IMR-90 (cell line): ENCODE data around the gene DEFB114. TPM values are rescaled to one million over a fixed set of nuclear protein-coding genes. Genes with fewer than 3 reads are reported as not detected.

Experiments used
- ATAC-seq: fragments of 200-7000 bp; cut with Tn5 transposase; 2 replicates; pipeline ENCODE4 v1.9.1; 2020; ENCODE audit warnings: low read depth, mild to moderate bottlenecking, moderate library complexity
- BruUV-seq: library from RNA; stranded (reverse); fragments of 400-500 nt; replicated peaks from 2 replicates; lab custom pipeline; 2021; lab: Mats Ljungman, UMichigan
- CTCF ChIA-PET: fragments of 300-600 bp; formaldehyde crosslinking; extraction: SDS; loops from one replicate; lab custom pipeline; 2021; ENCODE audit warnings: antibody characterized with exemption; lab: Yijun Ruan, JAX
- POLR2A ChIA-PET: fragments of 300-600 bp; sonication (Branson Sonifier 250); formaldehyde crosslinking; loops from one replicate; lab custom pipeline; 2022; ENCODE audit warnings: antibody characterized with exemption; ENCODE audit not compliant: unreplicated experiment; lab: Charles Lee
- DNase-seq: peaks from one replicate; pipeline ENCODE4 v3.0.0; 2013
- H2AFZ ChIP-seq: replicated peaks from 2 replicates; pipeline ENCODE3; 2013; ENCODE audit warnings: low read length, mild to moderate bottlenecking; ENCODE audit not compliant: poor library complexity
- H2AK5ac ChIP-seq: 2 replicates; pipeline ENCODE4 v1.6.1; 2013; ENCODE audit warnings: low read depth, low read length, inconsistent platforms
- H2AK9ac ChIP-seq: replicated peaks from 2 replicates; pipeline ENCODE3; 2013; ENCODE audit warnings: mild to moderate bottlenecking, low read depth, low read length, moderate library complexity; ENCODE audit not compliant: poor library complexity
- H2BK120ac ChIP-seq: 2 replicates; pipeline ENCODE4 v1.6.1; 2013; ENCODE audit warnings: low read depth, low read length, inconsistent platforms
- H2BK15ac ChIP-seq: 3 replicates; pipeline ENCODE4 v1.6.1; 2013; ENCODE audit warnings: low read depth, low read length, inconsistent platforms
- H2BK20ac ChIP-seq: 2 replicates; pipeline ENCODE4 v1.6.1; 2013; ENCODE audit warnings: low read depth, mild to moderate bottlenecking, inconsistent platforms, low read length, moderate library complexity
- H2BK5ac ChIP-seq: 2 replicates; pipeline ENCODE4 v1.6.1; 2013; ENCODE audit warnings: mild to moderate bottlenecking, low read depth, low read length, inconsistent platforms; ENCODE audit not compliant: poor library complexity, severe bottlenecking
- H3K14ac ChIP-seq: replicated peaks from 2 replicates; pipeline ENCODE4 v1.6.1; 2013; ENCODE audit warnings: low read depth, low read length, inconsistent platforms
- H3K18ac ChIP-seq: 2 replicates; pipeline ENCODE4 v1.6.1; 2013; ENCODE audit warnings: low read depth, low read length, control low read depth
- H3K23ac ChIP-seq: 2 replicates; pipeline ENCODE4 v1.6.1; 2013; ENCODE audit warnings: low read depth, low read length, inconsistent platforms
- H3K27ac ChIP-seq: 2 replicates; pipeline ENCODE4 v1.5.1; 2013; ENCODE audit warnings: mild to moderate bottlenecking, control low read depth, low read length; ENCODE audit not compliant: insufficient read depth
- H3K27me3 ChIP-seq: 2 replicates; pipeline ENCODE4 v1.6.1; 2013; ENCODE audit warnings: low read length; ENCODE audit not compliant: control insufficient read depth, insufficient read depth
- H3K36me3 ChIP-seq: 2 replicates; pipeline ENCODE4 v1.6.1; 2013; ENCODE audit warnings: low read length, mixed read lengths; ENCODE audit not compliant: control insufficient read depth, insufficient read depth
- H3K4ac ChIP-seq: 2 replicates; pipeline ENCODE4 v1.6.1; 2013; ENCODE audit warnings: low read depth, low read length, inconsistent platforms
- H3K4me1 ChIP-seq: 2 replicates; pipeline ENCODE4 v1.6.1; 2013; ENCODE audit warnings: low read length, mixed read lengths; ENCODE audit not compliant: control insufficient read depth, insufficient read depth
- H3K4me2 ChIP-seq: 2 replicates; pipeline ENCODE4 v1.6.1; 2013; ENCODE audit warnings: low read depth, mild to moderate bottlenecking, control low read depth, low read length, moderate library complexity
- H3K4me3 ChIP-seq: 2 replicates; pipeline ENCODE4 v1.5.1; 2013; ENCODE audit warnings: low read depth, mild to moderate bottlenecking, control low read depth, low read length, moderate library complexity; ENCODE audit not compliant: insufficient read depth
- H3K56ac ChIP-seq: 2 replicates; pipeline ENCODE4 v1.6.1; 2013; ENCODE audit warnings: low read length, inconsistent platforms; ENCODE audit not compliant: insufficient read depth; ENCODE audit errors: extremely low read depth
- H3K79me1 ChIP-seq, 2 experiments: 2 replicates each; pipeline ENCODE4 v1.6.1; 2013; ENCODE audit warnings: low read length in 2 of 2, inconsistent platforms in 1 of 2, low read depth in 1 of 2
- H3K9ac ChIP-seq: 2 replicates; pipeline ENCODE4 v1.6.1; 2013; ENCODE audit warnings: low read depth, low read length, control low read depth
- H3K9me1 ChIP-seq: 2 replicates; pipeline ENCODE4 v1.6.1; 2013; ENCODE audit warnings: low read length, inconsistent platforms; ENCODE audit not compliant: insufficient read depth
- H3K9me3 ChIP-seq: 2 replicates; pipeline ENCODE4 v1.6.1; 2013; ENCODE audit warnings: low read length; ENCODE audit not compliant: control insufficient read depth, insufficient read depth
- H4K20me1 ChIP-seq: 2 replicates; pipeline ENCODE4 v1.6.1; 2013; ENCODE audit warnings: low read length, inconsistent platforms; ENCODE audit not compliant: insufficient read depth
- H4K5ac ChIP-seq: 2 replicates; pipeline ENCODE4 v1.6.1; 2013; ENCODE audit warnings: mild to moderate bottlenecking, low read depth, low read length, control low read depth
- H4K8ac ChIP-seq, 2 experiments: 2 replicates each; pipeline ENCODE4 v1.6.1; 2013; ENCODE audit warnings: low read depth in 2 of 2, low read length in 2 of 2, control low read depth in 1 of 2, inconsistent platforms in 1 of 2
- H4K91ac ChIP-seq: 2 replicates; pipeline ENCODE4 v1.6.1; 2013; ENCODE audit warnings: low read depth, low read length, inconsistent platforms; ENCODE audit not compliant: insufficient read depth
- BHLHE40 ChIP-seq: fragments of 150-350 bp; IDR thresholded peaks from 2 replicates; pipeline ENCODE4 v1.6.1; 2016; ENCODE audit warnings: mild to moderate bottlenecking, low read depth, low read length
- CEBPB ChIP-seq: IDR thresholded peaks from 2 replicates; pipeline ENCODE4 v1.6.1; 2012; ENCODE audit warnings: low read depth, low read length, improper control_type of control experiment
- CHD1 ChIP-seq: IDR thresholded peaks from 2 replicates; pipeline ENCODE4 v1.6.1; 2012; ENCODE audit warnings: low read depth, low read length, improper control_type of control experiment
- FOS ChIP-seq: fragments of 150-350 bp; IDR thresholded peaks from 2 replicates; pipeline ENCODE4 v1.6.1; 2016; ENCODE audit warnings: low read depth, low read length
- MAFK ChIP-seq: IDR thresholded peaks from 2 replicates; pipeline ENCODE4 v1.6.1; 2012; ENCODE audit warnings: low read depth, low read length, improper control_type of control experiment
- MAZ ChIP-seq: IDR thresholded peaks from 2 replicates; pipeline ENCODE4 v1.6.1; 2012; ENCODE audit warnings: low read depth, mild to moderate bottlenecking, low read length, improper control_type of control experiment, moderate library complexity, borderline replicate concordance
- MXI1 ChIP-seq: IDR thresholded peaks from 2 replicates; pipeline ENCODE4 v1.6.1; 2012; ENCODE audit warnings: low read depth, mild to moderate bottlenecking, low read length, moderate library complexity, borderline replicate concordance
- NFE2L2 ChIP-seq: fragments of 150-350 bp; IDR thresholded peaks from 2 replicates; pipeline ENCODE4 v1.6.1; 2016; ENCODE audit warnings: low read depth, mild to moderate bottlenecking, low read length
- POLR2A ChIP-seq: IDR thresholded peaks from 2 replicates; pipeline ENCODE4 v1.6.1; 2012; ENCODE audit warnings: mild to moderate bottlenecking, low read depth, low read length
- RAD21 ChIP-seq: IDR thresholded peaks from 2 replicates; pipeline ENCODE4 v1.6.1; 2012; ENCODE audit warnings: low read length, improper control_type of control experiment
- RCOR1 ChIP-seq: IDR thresholded peaks from 2 replicates; pipeline ENCODE4 v1.6.1; 2012; ENCODE audit warnings: mild to moderate bottlenecking, low read length, improper control_type of control experiment; ENCODE audit not compliant: insufficient replicate concordance
- RFX5 ChIP-seq: IDR thresholded peaks from 2 replicates; pipeline ENCODE4 v1.8.0; 2012; ENCODE audit warnings: low read depth, mild to moderate bottlenecking, low read length, moderate library complexity
- SMC3 ChIP-seq: fragments of 150-350 bp; IDR thresholded peaks from 2 replicates; pipeline ENCODE4 v1.6.1; 2016; ENCODE audit warnings: low read depth, mild to moderate bottlenecking, antibody characterized with exemption, low read length, moderate library complexity
- dilution Hi-C: fragments of 300-500 bp; cut with HindIII; formaldehyde crosslinking; loops from one replicate; pipeline ENCODE4 v1.14.3; 2018; ENCODE audit warnings: low sequenced_read_pairs; ENCODE audit not compliant: unreplicated experiment
- in situ Hi-C: fragments of 300-500 bp; cut with MboI; formaldehyde crosslinking; loops from 3 replicates; pipeline ENCODE4 v1.14.3; 2019; ENCODE audit warnings: low sequenced_read_pairs, inconsistent platforms, mixed read lengths
- intact Hi-C: fragments of 100-400 bp; cut with micrococcal nuclease; formaldehyde crosslinking; loops from 2 replicates; pipeline ENCODE4 v1.10.0; 2022
- polyA plus RNA-seq, 3 experiments: library from polyadenylated mRNA; depleted of rRNA; stranded (reverse); fragments of >200 nt; gene quantifications; 2 replicates each; pipeline ENCODE4 v1.2.3, GENCODE V29; 2012; ENCODE audit warnings: low replicate concordance in 1 of 3
- total RNA-seq: library from RNA; depleted of rRNA; stranded (reverse); fragments of >200 nt; gene quantifications from 2 replicates; pipeline ENCODE4 v1.2.3, GENCODE V29; 2012
- TF ChIP-seq, protein P1 (sequence below): fragments of 150-350 bp; IDR thresholded peaks from 2 replicates; pipeline ENCODE4 v1.6.1; 2016; ENCODE audit warnings: low read depth, mild to moderate bottlenecking, low read length, moderate library complexity, borderline replicate concordance
- TF ChIP-seq, protein P2 (sequence below): fragments of 150-350 bp; IDR thresholded peaks from 2 replicates; pipeline ENCODE4 v1.6.1; 2017; ENCODE audit warnings: mild to moderate bottlenecking, antibody characterized with exemption, low read length, low read depth
- TF ChIP-seq, protein P3 (sequence below): conservative IDR thresholded peaks from 2 replicates; pipeline ENCODE4 v1.5.1; 2012; ENCODE audit warnings: mild to moderate bottlenecking, low read depth, low read length, improper control_type of control experiment

The DEFB114 gene
- total and polyA plus RNA-seq, 2 of the 4 experiments (the other 2 are of a cell fraction), result not detected

DNA sequence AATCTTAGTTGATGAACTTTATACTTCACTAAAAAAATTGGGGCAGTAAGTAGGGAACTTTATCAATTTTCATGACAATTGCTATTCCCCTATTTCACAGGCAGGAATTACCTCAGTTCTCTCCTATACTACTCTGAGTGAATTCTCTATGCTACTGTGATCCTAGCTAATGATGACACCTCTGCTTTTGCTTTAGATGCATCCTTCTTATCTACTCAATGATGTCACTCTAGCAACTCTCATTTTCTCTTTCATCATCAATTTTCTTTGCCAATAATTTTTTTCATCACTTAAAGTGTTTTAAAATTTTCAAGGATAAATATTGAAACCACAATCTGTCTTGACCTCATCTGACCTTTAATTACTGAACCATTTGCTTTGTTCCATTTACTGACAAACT lies 8.1 kb downstream of the DEFB114 start:
- intact Hi-C loops, result no loop called here
- H3K4me3 ChIP-seq, result no peak overlapping the region
- dilution Hi-C loops, result no loop called here

More for the DNA sequence above, 8.1 kb downstream of the DEFB114 start:
- no peak overlapping the region for H2AFZ ChIP-seq
- BruUV-seq, result no TSS peak
- H3K27ac ChIP-seq, result no peak overlapping the region
- no peak overlapping the region for H2AK5ac ChIP-seq
- no peaks in the 10 kb centered on the region for H3K9me3 ChIP-seq
- no peak overlapping the region for H2BK20ac ChIP-seq
- no peak overlapping the region for H2BK120ac ChIP-seq
- H2AK9ac ChIP-seq, result no peak overlapping the region
- H3K18ac ChIP-seq, result no peak overlapping the region
- TF ChIP-seq SMC3, result no peak
- TF ChIP-seq, protein P1, sequence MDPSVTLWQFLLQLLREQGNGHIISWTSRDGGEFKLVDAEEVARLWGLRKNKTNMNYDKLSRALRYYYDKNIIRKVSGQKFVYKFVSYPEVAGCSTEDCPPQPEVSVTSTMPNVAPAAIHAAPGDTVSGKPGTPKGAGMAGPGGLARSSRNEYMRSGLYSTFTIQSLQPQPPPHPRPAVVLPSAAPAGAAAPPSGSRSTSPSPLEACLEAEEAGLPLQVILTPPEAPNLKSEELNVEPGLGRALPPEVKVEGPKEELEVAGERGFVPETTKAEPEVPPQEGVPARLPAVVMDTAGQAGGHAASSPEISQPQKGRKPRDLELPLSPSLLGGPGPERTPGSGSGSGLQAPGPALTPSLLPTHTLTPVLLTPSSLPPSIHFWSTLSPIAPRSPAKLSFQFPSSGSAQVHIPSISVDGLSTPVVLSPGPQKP, result no peak
- no peak for TF ChIP-seq MXI1
- no peak for TF ChIP-seq MAZ
- no peak for TF ChIP-seq CEBPB
- TF ChIP-seq POLR2A, result no peak
- TF ChIP-seq, protein P2, sequence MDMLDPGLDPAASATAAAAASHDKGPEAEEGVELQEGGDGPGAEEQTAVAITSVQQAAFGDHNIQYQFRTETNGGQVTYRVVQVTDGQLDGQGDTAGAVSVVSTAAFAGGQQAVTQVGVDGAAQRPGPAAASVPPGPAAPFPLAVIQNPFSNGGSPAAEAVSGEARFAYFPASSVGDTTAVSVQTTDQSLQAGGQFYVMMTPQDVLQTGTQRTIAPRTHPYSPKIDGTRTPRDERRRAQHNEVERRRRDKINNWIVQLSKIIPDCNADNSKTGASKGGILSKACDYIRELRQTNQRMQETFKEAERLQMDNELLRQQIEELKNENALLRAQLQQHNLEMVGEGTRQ, result no peak
- TF ChIP-seq NFE2L2, result no peak
- no peak for TF ChIP-seq CHD1
- no peak for TF ChIP-seq MAFK
- TF ChIP-seq, protein P3, sequence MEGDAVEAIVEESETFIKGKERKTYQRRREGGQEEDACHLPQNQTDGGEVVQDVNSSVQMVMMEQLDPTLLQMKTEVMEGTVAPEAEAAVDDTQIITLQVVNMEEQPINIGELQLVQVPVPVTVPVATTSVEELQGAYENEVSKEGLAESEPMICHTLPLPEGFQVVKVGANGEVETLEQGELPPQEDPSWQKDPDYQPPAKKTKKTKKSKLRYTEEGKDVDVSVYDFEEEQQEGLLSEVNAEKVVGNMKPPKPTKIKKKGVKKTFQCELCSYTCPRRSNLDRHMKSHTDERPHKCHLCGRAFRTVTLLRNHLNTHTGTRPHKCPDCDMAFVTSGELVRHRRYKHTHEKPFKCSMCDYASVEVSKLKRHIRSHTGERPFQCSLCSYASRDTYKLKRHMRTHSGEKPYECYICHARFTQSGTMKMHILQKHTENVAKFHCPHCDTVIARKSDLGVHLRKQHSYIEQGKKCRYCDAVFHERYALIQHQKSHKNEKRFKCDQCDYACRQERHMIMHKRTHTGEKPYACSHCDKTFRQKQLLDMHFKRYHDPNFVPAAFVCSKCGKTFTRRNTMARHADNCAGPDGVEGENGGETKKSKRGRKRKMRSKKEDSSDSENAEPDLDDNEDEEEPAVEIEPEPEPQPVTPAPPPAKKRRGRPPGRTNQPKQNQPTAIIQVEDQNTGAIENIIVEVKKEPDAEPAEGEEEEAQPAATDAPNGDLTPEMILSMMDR, result no peak
- TF ChIP-seq RFX5, result no peak
- no peak for TF ChIP-seq RCOR1
- no peak for TF ChIP-seq FOS
- no peak for TF ChIP-seq RAD21
- no peak for TF ChIP-seq BHLHE40
- H2BK5ac ChIP-seq, result no peak overlapping the region
- H4K8ac ChIP-seq, result no peak overlapping the region
- H3K23ac ChIP-seq, result no peak overlapping the region
- no peaks in the 10 kb centered on the region for H3K79me1 ChIP-seq
- POLR2A ChIA-PET, result no interaction called here
- no peaks in the 10 kb centered on the region for H4K20me1 ChIP-seq
- ATAC-seq (no peak), DNase-seq (no peak)
- no peak overlapping the region for H4K91ac ChIP-seq
- H3K4me2 ChIP-seq, result no peak overlapping the region
- no peaks in the 10 kb centered on the region for H3K27me3 ChIP-seq
- H3K4ac ChIP-seq, result no peak overlapping the region
- in situ Hi-C loops, result no loop called here
- no peak overlapping the region for H3K14ac ChIP-seq
- H2BK15ac ChIP-seq, result no peak overlapping the region
- no peak overlapping the region for H4K5ac ChIP-seq
- no peak overlapping the region for H3K9ac ChIP-seq
- H3K4me1 ChIP-seq, result no peaks in the 10 kb centered on the region
- no peak overlapping the region for H3K56ac ChIP-seq
- no peaks in the 10 kb centered on the region for H3K9me1 ChIP-seq
- H3K36me3 ChIP-seq, result no peaks in the 10 kb centered on the region
- CTCF ChIA-PET, result no interaction called here
